Natural killer cell treated with Interleukin-12 subunit alpha and Interleukin-12 subunit beta and Interleukin-15 and Interleukin-18, amount 100 ng/mL, for 72 hours (primary cell): ENCODE measurements around the gene TAF4B. TPM values are rescaled to one million over a fixed set of nuclear protein-coding genes. Genes with fewer than 3 reads are reported as not detected.
"Not testable (repeated sequence)": the region's sequence is repeated elsewhere in the genome, so short reads cannot be mapped to it uniquely, and the experiment has no call there.

Experiments
- ATAC-seq, 2 donors: fragments of 150-1000 bp; cut with Tn5 transposase in 1 of 2; sonication (Bioruptor Pico), chemical (Tn5 transposase) in 1 of 2; 2 replicates each; pipeline ENCODE4 v1.10.0; 2021
- DNase-seq: peaks from one replicate; pipeline ENCODE4 v3.0.0; 2022; ENCODE audit warnings: low spot score
- H3K27ac Mint-ChIP-seq, 2 donors: 1 replicate in 1 of 2; 2 replicates in 1 of 2; pipeline ENCODE4 v1.8.0; 2022; ENCODE audit warnings: mixed read lengths in 2 of 2, mild to moderate bottlenecking in 1 of 2, moderate library complexity in 1 of 2
- H3K27me3 Mint-ChIP-seq, 2 donors: 1 replicate in 1 of 2; 2 replicates in 1 of 2; pipeline ENCODE4 v1.8.0; 2022; ENCODE audit warnings: mixed read lengths in 2 of 2
- H3K36me3 Mint-ChIP-seq: one replicate; pipeline ENCODE4 v1.8.0; 2022; ENCODE audit warnings: mixed read lengths
- H3K4me1 Mint-ChIP-seq, 2 donors: 1 replicate in 1 of 2; 2 replicates in 1 of 2; pipeline ENCODE4 v1.8.0; 2022; ENCODE audit warnings: low read depth in 2 of 2, mixed read lengths in 2 of 2, mild to moderate bottlenecking in 1 of 2
- H3K4me3 Mint-ChIP-seq: one replicate; pipeline ENCODE4 v1.8.0; 2022; ENCODE audit warnings: mixed read lengths
- H3K9me3 Mint-ChIP-seq: 2 replicates; pipeline ENCODE4 v1.8.0; 2022; ENCODE audit warnings: mixed read lengths
- total RNA-seq, 2 donors: library from RNA; stranded (reverse); gene quantifications; one replicate each; pipeline ENCODE4 v1.2.3, GENCODE V29; 2022

TAF4B gene
- total RNA-seq, 2 donors from 2014 or later = 4.2 to 14.5 TPM

DNA sequence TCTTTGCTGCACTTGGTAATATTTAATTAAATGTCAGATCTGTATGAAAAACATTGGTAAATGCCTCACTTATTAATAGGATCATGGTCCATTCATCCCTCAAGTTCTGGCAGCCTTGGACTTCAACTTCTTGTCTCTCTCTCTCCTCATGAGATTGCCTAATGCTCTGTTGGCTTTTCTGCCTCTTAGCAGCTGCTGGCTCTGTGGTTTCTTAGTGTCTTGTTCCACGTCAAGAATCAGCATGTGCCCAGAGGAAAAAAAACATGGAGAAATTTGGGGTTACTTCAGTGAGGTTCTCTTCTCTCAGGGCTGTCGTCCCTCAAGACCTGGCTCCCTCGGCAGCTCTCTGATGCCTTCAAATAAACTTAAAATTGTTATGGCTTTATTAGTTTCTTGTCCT, 75.4 kb downstream of the TAF4B start:
- Mint-ChIP-seq H3K36me3 (no peaks in the 10 kb centered on the region), H3K27ac (no peak overlapping the region), H3K27me3 (no peaks in the 10 kb centered on the region), H3K9me3 (no peaks in the 10 kb centered on the region), H3K4me3 (no peak overlapping the region), H3K4me1 (no peaks in the 10 kb centered on the region)
- no peak for ATAC-seq
- no peak for DNase-seq

DNA sequence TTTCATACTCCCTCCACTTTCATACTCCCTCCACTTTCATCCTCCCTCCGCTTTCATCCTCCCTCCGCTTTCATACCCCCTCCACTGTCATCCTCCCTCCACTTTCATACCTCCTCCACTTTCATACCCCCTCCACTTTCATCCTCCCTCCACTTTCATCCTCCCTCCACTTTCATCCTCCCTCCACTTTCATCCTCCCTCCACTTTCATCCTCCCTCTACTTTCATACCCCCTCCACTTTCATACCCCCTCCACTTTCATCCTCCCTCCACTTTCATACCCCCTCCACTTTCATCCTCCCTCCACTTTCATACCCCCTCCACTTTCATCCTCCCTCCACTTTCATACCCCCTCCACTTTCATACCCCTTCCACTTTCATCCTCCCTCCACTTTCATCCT, 77.0 kb downstream of the TAF4B start:
- H3K27me3 Mint-ChIP-seq, H3K4me1 Mint-ChIP-seq, H3K27ac Mint-ChIP-seq, DNase-seq, H3K9me3 Mint-ChIP-seq, H3K4me3 Mint-ChIP-seq, ATAC-seq, H3K36me3 Mint-ChIP-seq: not testable (repeated sequence)

DNA sequence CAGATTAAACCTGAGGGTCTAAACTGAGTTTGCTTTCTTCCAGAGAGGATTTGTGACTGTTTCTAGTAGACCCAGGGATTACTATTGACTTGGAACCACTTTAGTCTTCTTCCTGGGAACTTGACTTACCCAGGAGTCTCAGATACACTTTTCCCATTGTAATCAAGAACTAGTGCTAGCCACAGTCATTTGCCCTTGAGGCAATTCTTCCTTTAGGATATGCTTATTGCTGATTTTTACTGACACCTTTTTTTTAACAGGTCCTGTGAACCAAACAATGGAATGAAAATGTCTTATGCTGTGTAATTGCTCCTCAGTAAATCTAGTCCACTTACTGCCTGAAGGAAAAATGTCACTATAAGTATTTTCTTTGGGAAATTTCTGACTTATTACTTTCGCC, 78.3 kb downstream of the TAF4B start:
- Mint-ChIP-seq H3K27ac (no peak overlapping the region), H3K4me3 (no peak overlapping the region), H3K36me3 (no peaks in the 10 kb centered on the region), H3K9me3 (no peaks in the 10 kb centered on the region), H3K27me3 (no peaks in the 10 kb centered on the region), H3K4me1 (no peaks in the 10 kb centered on the region)
- no peak for ATAC-seq
- DNase-seq = no peak

DNA sequence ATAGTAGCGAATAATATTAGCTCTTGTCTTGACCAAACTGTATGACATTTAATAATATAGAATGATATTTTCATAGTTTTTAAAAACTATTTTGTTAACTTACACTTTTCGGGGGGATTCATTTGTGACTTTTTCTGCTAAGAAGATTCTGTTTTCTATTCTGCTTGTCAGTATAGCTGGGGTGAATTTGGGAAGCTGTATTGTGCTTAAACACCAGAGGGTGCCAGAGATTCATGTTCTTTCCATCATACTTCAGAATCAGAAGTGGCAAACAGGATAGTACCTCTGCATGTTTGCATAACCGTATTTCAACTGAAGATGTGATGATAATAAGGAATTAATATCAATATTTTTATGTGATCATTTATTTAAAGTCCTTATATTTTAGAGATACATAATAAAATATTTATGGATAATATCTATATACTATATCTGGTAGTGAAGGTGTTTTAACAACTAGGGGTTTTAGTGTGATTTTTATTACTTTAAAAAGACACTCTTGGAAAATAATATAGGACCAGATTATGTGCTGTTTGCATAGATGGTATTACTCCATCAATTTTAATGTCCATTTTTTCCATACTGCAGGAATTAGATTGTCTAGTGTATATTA, 81.0 kb downstream of the TAF4B start:
- Mint-ChIP-seq H3K27me3 (no peaks in the 10 kb centered on the region), H3K4me1 (no peaks in the 10 kb centered on the region), H3K36me3 (no peaks in the 10 kb centered on the region), H3K27ac (no peak overlapping the region), H3K4me3 (no peak overlapping the region), H3K9me3 (no peaks in the 10 kb centered on the region)
- DNase-seq (no peak), ATAC-seq (no peak)

DNA sequence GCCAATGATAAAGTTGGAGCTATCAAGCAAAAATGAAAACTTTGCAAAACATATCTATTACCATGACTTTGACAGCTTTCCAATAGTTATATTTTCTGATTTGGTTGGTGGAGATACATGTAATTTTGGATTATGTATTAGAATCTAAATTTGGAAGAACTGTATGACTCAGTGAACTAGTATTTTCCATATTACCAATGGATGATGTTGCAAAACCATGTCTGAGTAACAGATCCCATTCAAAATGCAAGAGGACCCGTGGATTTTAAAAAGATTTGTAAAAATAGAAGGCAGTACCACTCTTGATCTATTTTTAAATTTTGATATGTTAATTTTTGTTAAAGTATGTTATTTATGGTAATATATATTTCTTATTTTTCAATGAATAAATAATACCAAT, 83.0 kb downstream of the TAF4B start:
- Mint-ChIP-seq H3K27ac (no peak overlapping the region), H3K36me3 (no peaks in the 10 kb centered on the region), H3K4me3 (no peak overlapping the region), H3K4me1 (no peaks in the 10 kb centered on the region), H3K9me3 (no peaks in the 10 kb centered on the region), H3K27me3 (no peaks in the 10 kb centered on the region)
- DNase-seq (no peak), ATAC-seq (no peak)

DNA sequence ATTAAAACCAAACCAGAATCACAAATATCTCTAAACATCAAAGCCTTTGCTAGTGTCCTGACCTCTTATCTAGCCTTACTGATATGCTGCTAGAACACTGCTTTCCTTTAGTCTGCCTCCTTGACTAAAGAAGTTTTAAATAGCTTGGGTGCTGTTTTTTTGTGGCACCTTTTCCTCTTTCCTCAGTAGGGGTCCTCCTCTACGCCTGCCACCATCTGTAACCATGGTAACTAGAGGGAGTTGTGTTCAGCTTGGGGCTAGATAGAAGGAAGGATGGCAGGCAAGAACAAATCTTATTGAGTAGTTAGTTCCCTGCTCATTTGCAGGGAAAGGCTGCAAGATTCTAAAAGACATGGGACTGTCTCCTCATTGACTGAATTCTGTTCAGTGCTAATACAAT, 86.0 kb downstream of the TAF4B start:
- no peak overlapping the region for H3K27ac Mint-ChIP-seq
- DNase-seq (no peak), ATAC-seq (no peak)
- H3K4me3 Mint-ChIP-seq = no peak overlapping the region
- H3K36me3 Mint-ChIP-seq = no peaks in the 10 kb centered on the region
- H3K4me1 Mint-ChIP-seq = no peaks in the 10 kb centered on the region
- no peaks in the 10 kb centered on the region for H3K27me3 Mint-ChIP-seq
- H3K9me3 Mint-ChIP-seq = no peaks in the 10 kb centered on the region

DNA sequence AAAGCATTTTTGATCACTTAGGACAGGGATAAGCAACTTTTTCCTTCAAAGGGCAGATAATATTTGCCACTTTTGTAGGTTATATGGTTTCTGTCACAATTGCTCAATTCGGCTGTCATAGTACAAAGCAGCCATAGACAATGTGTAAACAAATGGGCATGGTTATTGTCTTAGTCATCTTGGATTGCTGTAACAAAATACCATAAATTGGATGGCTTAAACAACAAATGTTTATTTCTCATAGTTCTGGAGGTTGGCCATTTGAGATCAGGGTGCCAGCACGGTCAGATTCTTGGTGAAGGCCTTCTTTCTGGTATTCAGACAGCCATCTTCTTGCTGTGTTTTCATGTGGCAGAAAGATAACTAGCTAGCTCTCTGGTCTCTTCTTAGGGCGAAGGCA, 91.2 kb downstream of the TAF4B start:
- H3K4me1 Mint-ChIP-seq = no peaks in the 10 kb centered on the region
- H3K36me3 Mint-ChIP-seq = no peaks in the 10 kb centered on the region
- no peak overlapping the region for H3K27ac Mint-ChIP-seq
- H3K27me3 Mint-ChIP-seq = no peaks in the 10 kb centered on the region
- no peak for ATAC-seq
- no peaks in the 10 kb centered on the region for H3K9me3 Mint-ChIP-seq
- no peak for DNase-seq
- no peak overlapping the region for H3K4me3 Mint-ChIP-seq

DNA sequence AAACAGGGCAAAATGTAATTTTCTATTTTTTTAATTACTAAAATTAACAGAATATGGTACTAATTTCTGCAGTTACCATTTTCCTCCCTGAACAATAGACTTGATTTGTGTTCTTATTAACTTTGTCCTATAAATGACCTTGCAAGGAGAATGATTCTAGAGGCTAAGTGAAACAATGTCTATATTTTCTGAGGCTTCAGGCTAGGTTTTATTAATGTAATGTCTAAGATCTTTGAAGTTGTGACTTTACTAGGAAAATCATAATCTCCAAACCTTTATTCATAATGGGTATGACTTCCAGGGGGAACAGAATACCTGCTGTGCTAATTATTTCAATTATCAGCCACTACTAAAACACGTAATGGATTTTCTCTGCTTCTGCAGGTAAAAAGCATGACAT, 94.4 kb downstream of the TAF4B start:
- H3K36me3 Mint-ChIP-seq = no peaks in the 10 kb centered on the region

DNA sequence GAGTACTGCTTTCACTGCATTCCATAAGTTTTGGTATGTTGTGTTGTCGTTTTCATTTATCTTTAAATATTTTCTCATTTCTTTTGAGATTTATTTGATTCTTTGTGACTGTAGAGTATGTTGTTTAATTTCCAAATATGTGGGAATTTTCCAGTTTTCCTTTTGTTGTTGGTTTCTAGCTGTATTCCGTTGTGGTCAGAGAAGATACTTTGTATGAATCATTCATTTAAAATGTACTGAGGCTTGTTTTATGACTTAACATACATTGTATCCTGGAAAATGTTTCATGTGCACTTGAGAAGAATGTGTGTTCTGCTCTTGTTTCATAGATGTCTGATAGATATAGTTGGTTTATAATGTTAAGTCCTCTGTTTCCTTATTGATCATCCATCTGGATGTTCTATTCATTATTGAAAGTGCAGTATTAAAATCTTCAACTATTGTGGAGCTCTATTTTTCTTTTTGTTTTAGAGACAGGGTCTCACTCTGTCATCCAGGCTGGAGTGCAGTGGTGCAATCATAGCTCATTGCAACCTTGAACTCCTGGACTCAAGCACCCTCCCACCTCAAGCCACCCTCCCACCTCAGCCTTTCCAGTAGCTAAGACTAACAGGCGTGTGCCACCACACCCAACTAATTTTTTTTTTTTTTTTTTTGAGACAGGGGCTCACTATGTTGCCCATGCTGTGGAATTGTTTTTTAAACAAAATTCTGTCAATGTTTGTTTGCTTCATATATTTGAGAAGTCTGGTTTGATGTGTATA, 96.8 kb downstream of the TAF4B start:
- Mint-ChIP-seq H3K27me3 (peaks cover 0 to 3% of the 10 kb centered on the region in 2 donors), H3K4me1 (no peaks in the 10 kb centered on the region), H3K9me3 (peaks cover 3% of the 10 kb centered on the region), H3K27ac (no peak overlapping the region), H3K36me3 (no peaks in the 10 kb centered on the region), H3K4me3 (no peak overlapping the region)
- DNase-seq = no peak
- no peak for ATAC-seq

More for the DNA sequence above, 94.4 kb downstream of the TAF4B start:
- Mint-ChIP-seq H3K4me1 (no peaks in the 10 kb centered on the region), H3K27me3 (peaks cover 0 to 3% of the 10 kb centered on the region in 2 donors), H3K4me3 (no peak overlapping the region), H3K9me3 (peaks cover 3% of the 10 kb centered on the region), H3K27ac (no peak overlapping the region)
- no peak for DNase-seq
- ATAC-seq = no peak

DNA sequence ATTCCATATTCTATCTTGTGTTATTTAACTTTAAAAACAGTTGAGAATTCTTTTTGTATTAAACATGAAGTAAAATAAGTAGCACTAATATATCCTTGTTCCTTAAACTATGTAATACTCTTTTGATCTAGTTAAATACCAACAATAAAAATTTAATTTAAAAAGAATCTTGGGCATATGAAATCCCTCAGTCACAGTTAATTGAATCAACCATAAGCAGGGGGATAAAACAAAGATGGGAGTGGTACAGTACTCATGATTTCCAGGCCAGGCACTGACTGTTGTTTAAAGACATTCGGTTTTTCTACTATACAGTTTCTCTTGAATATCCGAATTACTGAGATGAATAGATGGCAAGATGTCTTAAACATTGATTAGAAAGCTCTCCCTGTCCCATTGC, 99.5 kb downstream of the TAF4B start:
- ATAC-seq (no peak), DNase-seq (no peak)
- Mint-ChIP-seq H3K27ac (no peak overlapping the region), H3K4me3 (no peak overlapping the region), H3K36me3 (no peaks in the 10 kb centered on the region), H3K4me1 (no peaks in the 10 kb centered on the region), H3K9me3 (peaks cover 3% of the 10 kb centered on the region), H3K27me3 (peaks cover 0 to 3% of the 10 kb centered on the region in 2 donors)

DNA sequence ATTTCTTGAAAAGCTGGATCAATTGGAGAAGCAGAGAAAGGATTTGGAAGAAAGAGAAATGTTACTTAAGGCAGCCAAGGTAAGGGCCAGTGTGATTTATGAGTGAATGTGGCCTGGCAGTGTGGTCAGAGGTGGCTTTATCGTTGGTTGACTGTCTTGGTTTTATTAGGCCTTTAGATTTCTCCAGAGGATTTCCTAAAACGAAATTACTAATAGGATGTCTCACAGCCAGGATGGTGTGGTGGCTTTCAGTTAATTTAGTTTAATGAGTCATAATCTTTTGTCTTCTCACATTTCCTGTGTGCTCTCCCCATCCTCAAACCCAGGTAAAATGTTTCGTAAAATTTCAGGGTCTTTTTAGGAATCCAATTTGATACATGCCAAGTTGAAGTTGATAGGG, 100.8 kb downstream of the TAF4B start:
- Mint-ChIP-seq H3K36me3 (no peaks in the 10 kb centered on the region), H3K27me3 (peaks cover 0 to 3% of the 10 kb centered on the region in 2 donors), H3K4me1 (no peaks in the 10 kb centered on the region), H3K9me3 (peaks cover 3% of the 10 kb centered on the region), H3K4me3 (no peak overlapping the region), H3K27ac (no peak overlapping the region)
- ATAC-seq = no peak
- no peak for DNase-seq

DNA sequence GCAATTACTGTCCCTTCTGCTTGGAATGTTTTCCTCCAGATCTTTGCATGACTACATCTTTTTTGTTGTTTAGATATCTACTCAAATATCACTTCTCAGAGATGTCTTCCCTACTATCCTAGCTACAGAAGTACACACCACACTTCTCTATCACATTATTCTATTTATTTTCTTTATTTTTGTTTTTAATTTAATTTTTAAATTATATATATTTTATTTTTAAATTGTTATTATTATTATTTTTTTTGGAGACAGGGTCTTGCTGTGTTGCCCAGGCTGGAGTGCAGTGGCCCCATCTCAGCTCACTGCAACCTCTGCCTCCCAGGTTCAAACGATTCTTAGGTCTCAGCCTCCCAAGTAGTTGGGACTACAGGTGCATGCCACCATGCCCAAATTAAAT, 106.7 kb downstream of the TAF4B start:
- no peak for ATAC-seq
- no peaks in the 10 kb centered on the region for H3K36me3 Mint-ChIP-seq

DNA sequence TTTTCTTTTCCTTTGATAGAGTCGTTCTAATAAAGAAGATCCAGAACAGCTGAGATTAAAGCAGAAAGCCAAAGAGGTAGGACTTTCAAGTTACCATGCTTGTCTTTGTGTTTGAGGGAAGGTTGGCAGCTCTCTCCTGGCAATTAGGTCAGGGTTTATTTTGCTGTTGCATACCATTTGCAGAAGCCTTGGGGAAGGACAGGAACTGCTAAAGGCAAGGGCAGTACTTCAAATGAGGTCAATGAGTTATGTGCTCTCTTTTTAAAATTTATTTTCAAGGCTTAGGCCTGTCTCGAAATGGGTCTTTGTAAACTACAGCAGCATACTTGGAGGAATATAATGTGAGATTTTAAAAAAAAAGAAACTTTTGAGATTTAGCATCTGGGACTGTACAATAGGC, 108.9 kb downstream of the TAF4B start:
- Mint-ChIP-seq H3K36me3 (no peaks in the 10 kb centered on the region), H3K27me3 (no peaks in the 10 kb centered on the region), H3K27ac (no peak overlapping the region), H3K9me3 (no peaks in the 10 kb centered on the region), H3K4me3 (no peak overlapping the region), H3K4me1 (no peaks in the 10 kb centered on the region)
- DNase-seq (no peak), ATAC-seq (no peak)

More for the DNA sequence above, 106.7 kb downstream of the TAF4B start:
- Mint-ChIP-seq H3K4me3 (no peak overlapping the region), H3K9me3 (no peaks in the 10 kb centered on the region), H3K27me3 (no peaks in the 10 kb centered on the region), H3K4me1 (no peaks in the 10 kb centered on the region), H3K27ac (no peak overlapping the region)
- no peak for DNase-seq

DNA sequence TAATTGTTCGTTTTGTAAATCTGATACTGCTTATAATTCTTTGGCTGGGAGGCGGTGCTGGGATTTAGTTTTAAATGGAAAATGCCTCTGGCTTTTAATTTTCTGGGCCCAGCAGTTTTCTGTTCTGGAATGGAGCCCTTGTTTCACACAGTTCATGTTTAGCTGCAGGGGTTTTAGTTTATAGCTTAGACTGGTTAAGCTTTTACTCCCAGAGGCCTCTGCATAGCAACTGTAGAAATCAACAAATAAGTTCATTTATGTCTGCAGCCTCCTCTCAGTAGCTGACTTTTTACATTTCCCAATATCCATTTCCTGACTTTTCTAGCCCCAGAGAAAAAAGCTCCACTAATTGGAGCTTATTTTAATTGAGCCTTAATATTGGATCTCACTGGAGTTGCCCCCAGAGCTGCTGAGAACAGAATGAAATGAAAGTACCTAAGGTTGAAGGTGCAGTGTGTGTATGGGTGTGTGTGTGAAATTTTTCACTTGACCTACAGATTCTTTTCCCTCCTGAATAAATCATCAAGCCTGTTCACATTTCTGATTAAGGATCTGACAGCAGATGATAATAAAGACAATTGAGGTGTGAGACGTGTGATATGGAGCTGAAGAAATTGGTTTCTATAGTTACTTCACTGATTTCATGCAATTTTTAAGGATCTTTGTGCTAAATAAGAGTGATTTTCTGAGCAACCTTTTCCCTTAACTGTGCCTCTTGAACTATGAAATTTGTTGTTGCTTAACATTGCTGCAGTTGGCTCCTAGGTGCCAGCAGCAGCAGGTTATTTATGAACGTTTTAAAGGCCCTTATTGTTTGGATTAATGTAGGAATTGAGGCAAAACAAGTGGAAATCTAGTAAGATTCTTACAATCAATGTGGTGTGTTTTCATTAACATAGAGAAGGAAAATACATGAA, 109.6 kb downstream of the TAF4B start:
- Mint-ChIP-seq H3K4me3 (no peak overlapping the region), H3K27me3 (no peaks in the 10 kb centered on the region), H3K27ac (peak overlapping the region in 1 of 2 donors; percentile 26), H3K9me3 (no peaks in the 10 kb centered on the region), H3K36me3 (no peaks in the 10 kb centered on the region), H3K4me1 (no peaks in the 10 kb centered on the region)
- ATAC-seq = no peak
- no peak for DNase-seq
